HEK293 (cell line): Measurements from ENCODE around the gene PSAPL1.

Source experiments
- CTCF ChIA-PET: fragments of 350-600 bp; formaldehyde crosslinking; extraction: SDS; loops from one replicate; lab custom pipeline; 2021; ENCODE audit warnings: antibody characterized with exemption; lab: Yijun Ruan, JAX
- POLR2A ChIA-PET: fragments of 300-600 bp; formaldehyde crosslinking; extraction: SDS; loops from one replicate; lab custom pipeline; 2020; ENCODE audit warnings: antibody characterized with exemption, inconsistent platforms; lab: Yijun Ruan, JAX
- H3K27ac ChIP-seq: fragments of 200-500 bp; sonication (Bioruptor generic); 2 replicates; pipeline ENCODE4 v1.5.1; 2014; ENCODE audit warnings: low read depth, low read length, control low read depth, inconsistent platforms; ENCODE audit errors: extremely low read depth
- H3K36me3 ChIP-seq, 2 experiments: fragments of 200-500 bp in 1 of 2; sonication (Bioruptor generic) in 1 of 2; 1 replicate in 1 of 2; 2 replicates in 1 of 2; pipeline ENCODE4 v1.5.1; 2014 to 2017; ENCODE audit warnings: inconsistent platforms in 2 of 2, low read length in 2 of 2; ENCODE audit not compliant: control insufficient read depth in 2 of 2, insufficient read depth in 1 of 2
- H3K4me1 ChIP-seq: fragments of 200-500 bp; sonication (Bioruptor generic); 2 replicates; pipeline ENCODE4 v1.5.1; 2014; ENCODE audit warnings: mild to moderate bottlenecking, low read length, inconsistent platforms; ENCODE audit not compliant: control insufficient read depth, insufficient read depth
- H3K4me3 ChIP-seq: 2 replicates; pipeline ENCODE4 v1.5.1; 2011; ENCODE audit warnings: low read depth, mild to moderate bottlenecking, control low read depth, low read length, moderate library complexity
- H3K9me3 ChIP-seq: fragments of 200-500 bp; sonication (Bioruptor generic); 2 replicates; pipeline ENCODE4 v1.5.1; 2014; ENCODE audit warnings: low read depth, low read length, inconsistent platforms; ENCODE audit not compliant: control insufficient read depth, insufficient read depth
- EGR2 ChIP-seq: fragments of 450-650 bp; formaldehyde crosslinking; IDR thresholded peaks from 2 replicates; pipeline ENCODE4 v1.5.1; 2016; ENCODE audit warnings: low read depth, missing biosample characterization, missing genetic modification characterization
- GLI4 ChIP-seq: fragments of 450-650 bp; formaldehyde crosslinking; IDR thresholded peaks from 2 replicates; pipeline ENCODE4 v1.5.1; 2016; ENCODE audit warnings: missing biosample characterization, missing genetic modification characterization
- GLIS1 ChIP-seq: fragments of 450-650 bp; formaldehyde crosslinking; IDR thresholded peaks from 2 replicates; pipeline ENCODE4 v1.5.1; 2016; ENCODE audit warnings: missing biosample characterization, missing genetic modification characterization
- KLF1 ChIP-seq: fragments of 450-650 bp; formaldehyde crosslinking; IDR thresholded peaks from 2 replicates; pipeline ENCODE4 v1.5.1; 2016; ENCODE audit warnings: missing biosample characterization, missing genetic modification characterization
- KLF7 ChIP-seq: fragments of 450-650 bp; formaldehyde crosslinking; IDR thresholded peaks from 2 replicates; pipeline ENCODE4 v1.5.1; 2016; ENCODE audit warnings: missing biosample characterization, missing genetic modification characterization, borderline replicate concordance
- KLF8 ChIP-seq: fragments of 450-650 bp; formaldehyde crosslinking; IDR thresholded peaks from 2 replicates; pipeline ENCODE4 v1.5.1; 2016; ENCODE audit warnings: missing biosample characterization, missing genetic modification characterization
- OVOL3 ChIP-seq: fragments of 450-650 bp; formaldehyde crosslinking; IDR thresholded peaks from 2 replicates; pipeline ENCODE4 v1.5.1; 2016; ENCODE audit warnings: missing biosample characterization, missing genetic modification characterization
- SCRT2 ChIP-seq: fragments of 450-650 bp; formaldehyde crosslinking; IDR thresholded peaks from 2 replicates; pipeline ENCODE4 v1.5.1; 2016; ENCODE audit warnings: missing biosample characterization, missing genetic modification characterization
- SP7 ChIP-seq: fragments of 450-650 bp; formaldehyde crosslinking; IDR thresholded peaks from 2 replicates; pipeline ENCODE4 v1.5.1; 2016; ENCODE audit warnings: missing biosample characterization, missing genetic modification characterization
- TCF7L2 ChIP-seq: IDR thresholded peaks from 2 replicates; pipeline ENCODE4 v1.6.1; 2011; ENCODE audit warnings: low read depth, mild to moderate bottlenecking, inconsistent platforms, low read length, moderate library complexity, borderline replicate concordance
- ZFP69B ChIP-seq: fragments of 450-650 bp; formaldehyde crosslinking; IDR thresholded peaks from 2 replicates; pipeline ENCODE4 v1.5.1; 2016; ENCODE audit warnings: missing biosample characterization, missing genetic modification characterization
- ZNF10 ChIP-seq: fragments of 450-650 bp; formaldehyde crosslinking; IDR thresholded peaks from 2 replicates; pipeline ENCODE4 v1.5.1; 2017; ENCODE audit warnings: missing biosample characterization, missing genetic modification characterization
- ZNF114 ChIP-seq: fragments of 450-650 bp; formaldehyde crosslinking; IDR thresholded peaks from 2 replicates; pipeline ENCODE4 v1.5.0; 2017; ENCODE audit warnings: missing biosample characterization, missing genetic modification characterization
- ZNF174 ChIP-seq: fragments of 450-650 bp; formaldehyde crosslinking; IDR thresholded peaks from 2 replicates; pipeline ENCODE4 v1.5.0; 2017; ENCODE audit warnings: missing biosample characterization, mild to moderate bottlenecking, missing genetic modification characterization
- ZNF211 ChIP-seq: fragments of 450-650 bp; formaldehyde crosslinking; IDR thresholded peaks from 2 replicates; pipeline ENCODE4 v1.5.1; 2016; ENCODE audit warnings: low read depth, missing biosample characterization, missing genetic modification characterization
- ZNF341 ChIP-seq: fragments of 450-650 bp; formaldehyde crosslinking; IDR thresholded peaks from 2 replicates; pipeline ENCODE4; 2016; ENCODE audit warnings: low read depth, missing biosample characterization, missing genetic modification characterization
- ZNF423 ChIP-seq: fragments of 450-650 bp; formaldehyde crosslinking; IDR thresholded peaks from 2 replicates; pipeline ENCODE4 v1.5.1; 2016; ENCODE audit warnings: missing biosample characterization, missing genetic modification characterization
- ZNF521 ChIP-seq: fragments of 450-650 bp; formaldehyde crosslinking; IDR thresholded peaks from 2 replicates; pipeline ENCODE4 v1.5.1; 2017; ENCODE audit warnings: missing biosample characterization, mild to moderate bottlenecking, missing genetic modification characterization
- ZNF530 ChIP-seq: fragments of 450-650 bp; formaldehyde crosslinking; IDR thresholded peaks from 2 replicates; pipeline ENCODE4 v1.5.1; 2016; ENCODE audit warnings: low read depth, missing biosample characterization, missing genetic modification characterization
- ZNF544 ChIP-seq: fragments of 450-650 bp; formaldehyde crosslinking; IDR thresholded peaks from 2 replicates; pipeline ENCODE4 v1.5.0; 2017; ENCODE audit warnings: missing biosample characterization, missing genetic modification characterization
- ZNF600 ChIP-seq: fragments of 450-650 bp; formaldehyde crosslinking; IDR thresholded peaks from 2 replicates; pipeline ENCODE4 v1.5.1; 2016; ENCODE audit warnings: missing biosample characterization, missing genetic modification characterization
- ZNF654 ChIP-seq: fragments of 450-650 bp; formaldehyde crosslinking; IDR thresholded peaks from 2 replicates; pipeline ENCODE4 v1.5.1; 2016; ENCODE audit warnings: low read depth, missing biosample characterization, missing genetic modification characterization
- ZNF664 ChIP-seq: fragments of 450-650 bp; formaldehyde crosslinking; IDR thresholded peaks from 2 replicates; pipeline ENCODE4 v1.5.1; 2016; ENCODE audit warnings: missing biosample characterization, missing genetic modification characterization
- ZNF677 ChIP-seq: fragments of 450-650 bp; IDR thresholded peaks from 2 replicates; pipeline ENCODE4 v1.5.0; 2018; ENCODE audit warnings: missing biosample characterization, mild to moderate bottlenecking, missing genetic modification characterization, moderate library complexity
- ZNF76 ChIP-seq: fragments of 450-650 bp; formaldehyde crosslinking; IDR thresholded peaks from 2 replicates; pipeline ENCODE4; 2016; ENCODE audit warnings: low read depth, missing biosample characterization, missing genetic modification characterization, borderline replicate concordance
- ZXDB ChIP-seq: fragments of 450-650 bp; formaldehyde crosslinking; IDR thresholded peaks from 2 replicates; pipeline ENCODE4 v1.5.1; 2016; ENCODE audit warnings: missing biosample characterization, missing genetic modification characterization
- TF ChIP-seq, protein P1 (sequence below): fragments of 450-650 bp; formaldehyde crosslinking; IDR thresholded peaks from 2 replicates; pipeline ENCODE4 v1.5.1; 2016; ENCODE audit warnings: missing biosample characterization, missing genetic modification characterization
- TF ChIP-seq, protein P2 (sequence below): fragments of 450-650 bp; formaldehyde crosslinking; IDR thresholded peaks from 2 replicates; pipeline ENCODE4 v1.5.1; 2016; ENCODE audit warnings: missing biosample characterization, missing genetic modification characterization, low read depth
- TF ChIP-seq, protein P3 (sequence below): fragments of 450-650 bp; formaldehyde crosslinking; IDR thresholded peaks from 2 replicates; pipeline ENCODE4 v1.5.0; 2017; ENCODE audit warnings: missing biosample characterization, missing genetic modification characterization, borderline replicate concordance

Gene PSAPL1

DNA sequence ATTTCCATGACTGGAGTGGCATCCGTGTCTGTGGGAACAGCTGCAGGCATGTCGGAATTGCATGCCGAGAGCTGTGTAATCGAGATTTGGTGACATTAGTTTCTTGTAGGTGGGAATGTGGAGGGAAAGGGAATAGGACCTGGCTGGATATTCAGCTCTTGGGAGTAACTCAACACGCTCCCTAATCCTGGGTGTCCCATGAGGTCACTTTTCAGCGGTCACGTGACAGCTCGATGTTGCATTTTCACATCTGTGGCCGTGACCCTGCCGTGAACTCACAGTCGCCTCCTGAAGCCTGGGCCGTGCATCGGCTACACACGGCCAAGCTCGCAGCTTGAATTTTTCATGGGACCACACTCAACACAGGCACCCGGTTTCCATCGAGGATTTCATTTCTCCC, 25.8 kb upstream of the PSAPL1 start:
- POLR2A ChIA-PET: no interaction called here
- H3K36me3 ChIP-seq: no peaks in the 10 kb centered on the region
- H3K4me1 ChIP-seq: no peaks in the 10 kb centered on the region
- CTCF ChIA-PET: interaction anchor here (0.6 kb wide), 1 partner anchor 724 kb away, joined by 4 read pairs; no protein-coding TSS in a partner anchor
- TF ChIP-seq ZNF114 (tag by site-specific recombination) (no peak), ZNF423 (tag by site-specific recombination) (no peak), ZFP69B (no peak), ZNF654 (tag by site-specific recombination) (no peak), ZNF664 (tag by site-specific recombination) (no peak), OVOL3 (tag by site-specific recombination) (no peak), KLF7 (tag by site-specific recombination) (no peak), ZNF600 (tag by site-specific recombination) (no peak), GLI4 (tag by site-specific recombination) (no peak), ZNF211 (tag by site-specific recombination) (no peak), ZNF174 (tag by site-specific recombination) (no peak), TCF7L2 (no peak), EGR2 (no peak), KLF1 (no peak), SP7 (tag by site-specific recombination) (no peak), ZNF544 (no peak), KLF8 (tag by site-specific recombination) (no peak)
- TF ChIP-seq, protein P1, sequence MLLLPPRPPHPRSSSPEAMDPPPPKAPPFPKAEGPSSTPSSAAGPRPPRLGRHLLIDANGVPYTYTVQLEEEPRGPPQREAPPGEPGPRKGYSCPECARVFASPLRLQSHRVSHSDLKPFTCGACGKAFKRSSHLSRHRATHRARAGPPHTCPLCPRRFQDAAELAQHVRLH: no peak
- TF ChIP-seq, protein P2, sequence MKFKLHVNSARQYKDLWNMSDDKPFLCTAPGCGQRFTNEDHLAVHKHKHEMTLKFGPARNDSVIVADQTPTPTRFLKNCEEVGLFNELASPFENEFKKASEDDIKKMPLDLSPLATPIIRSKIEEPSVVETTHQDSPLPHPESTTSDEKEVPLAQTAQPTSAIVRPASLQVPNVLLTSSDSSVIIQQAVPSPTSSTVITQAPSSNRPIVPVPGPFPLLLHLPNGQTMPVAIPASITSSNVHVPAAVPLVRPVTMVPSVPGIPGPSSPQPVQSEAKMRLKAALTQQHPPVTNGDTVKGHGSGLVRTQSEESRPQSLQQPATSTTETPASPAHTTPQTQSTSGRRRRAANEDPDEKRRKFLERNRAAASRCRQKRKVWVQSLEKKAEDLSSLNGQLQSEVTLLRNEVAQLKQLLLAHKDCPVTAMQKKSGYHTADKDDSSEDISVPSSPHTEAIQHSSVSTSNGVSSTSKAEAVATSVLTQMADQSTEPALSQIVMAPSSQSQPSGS: no peak
- H3K4me3 ChIP-seq: no peak overlapping the region
- no peak overlapping the region for H3K27ac ChIP-seq
- no peaks in the 10 kb centered on the region for H3K9me3 ChIP-seq

DNA sequence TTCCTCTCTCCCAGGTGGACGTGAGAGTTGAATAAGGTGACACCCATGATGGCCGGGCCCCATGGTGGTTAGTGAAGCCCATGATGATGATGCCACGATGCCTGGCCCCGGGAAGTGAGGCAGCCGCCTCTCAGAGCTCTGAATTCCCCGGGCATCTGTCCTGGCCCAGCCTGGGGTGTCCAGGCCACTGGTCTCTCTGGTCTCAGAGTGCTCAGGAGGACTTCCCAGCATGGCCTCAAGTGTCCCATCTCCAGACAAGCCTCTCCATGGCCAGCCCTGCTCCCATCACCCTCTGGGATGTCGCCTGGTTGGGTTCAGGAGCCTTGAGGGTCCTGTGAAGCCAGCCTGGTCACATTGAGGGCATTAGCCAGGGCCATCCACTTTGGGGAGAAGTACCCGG, 24.7 kb upstream of the PSAPL1 start:
- Histone ChIP-seq H3K4me3 (no peak overlapping the region), H3K4me1 (no peaks in the 10 kb centered on the region), H3K9me3 (no peaks in the 10 kb centered on the region), H3K27ac (no peak overlapping the region)
- POLR2A ChIA-PET: no interaction called here
- CTCF ChIA-PET: no interaction called here
- TF ChIP-seq ZNF341 (tag by site-specific recombination) (no peak), ZNF76 (tag by site-specific recombination) (no peak), ZNF677 (no peak), GLIS1 (tag by site-specific recombination) (no peak), ZXDB (tag by site-specific recombination) (no peak), SCRT2 (tag by site-specific recombination) (no peak), ZNF10 (tag by site-specific recombination) (no peak), ZNF521 (no peak), ZNF530 (tag by site-specific recombination) (no peak)
- TF ChIP-seq, protein P3, sequence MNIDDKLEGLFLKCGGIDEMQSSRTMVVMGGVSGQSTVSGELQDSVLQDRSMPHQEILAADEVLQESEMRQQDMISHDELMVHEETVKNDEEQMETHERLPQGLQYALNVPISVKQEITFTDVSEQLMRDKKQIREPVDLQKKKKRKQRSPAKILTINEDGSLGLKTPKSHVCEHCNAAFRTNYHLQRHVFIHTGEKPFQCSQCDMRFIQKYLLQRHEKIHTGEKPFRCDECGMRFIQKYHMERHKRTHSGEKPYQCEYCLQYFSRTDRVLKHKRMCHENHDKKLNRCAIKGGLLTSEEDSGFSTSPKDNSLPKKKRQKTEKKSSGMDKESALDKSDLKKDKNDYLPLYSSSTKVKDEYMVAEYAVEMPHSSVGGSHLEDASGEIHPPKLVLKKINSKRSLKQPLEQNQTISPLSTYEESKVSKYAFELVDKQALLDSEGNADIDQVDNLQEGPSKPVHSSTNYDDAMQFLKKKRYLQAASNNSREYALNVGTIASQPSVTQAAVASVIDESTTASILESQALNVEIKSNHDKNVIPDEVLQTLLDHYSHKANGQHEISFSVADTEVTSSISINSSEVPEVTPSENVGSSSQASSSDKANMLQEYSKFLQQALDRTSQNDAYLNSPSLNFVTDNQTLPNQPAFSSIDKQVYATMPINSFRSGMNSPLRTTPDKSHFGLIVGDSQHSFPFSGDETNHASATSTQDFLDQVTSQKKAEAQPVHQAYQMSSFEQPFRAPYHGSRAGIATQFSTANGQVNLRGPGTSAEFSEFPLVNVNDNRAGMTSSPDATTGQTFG (tag by site-specific recombination): no peak
- TF ChIP-seq, all 188 proteins: peak for 0
- H3K36me3 ChIP-seq: no peaks in the 10 kb centered on the region
